PFSK-1 (cell line): ENCODE data around the gene DDT.

ENCODE experiments used
- POLR2AphosphoS5 ChIP-seq: IDR thresholded peaks from 2 replicates; pipeline ENCODE4 v1.6.1; 2012; ENCODE audit warnings: low read depth, mild to moderate bottlenecking, control low read depth, low read length, moderate library complexity
- TAF1 ChIP-seq: IDR thresholded peaks from 2 replicates; pipeline ENCODE4 v1.6.1; 2012; ENCODE audit warnings: low read length, control low read depth, borderline replicate concordance; ENCODE audit not compliant: insufficient read depth

GRCh38 chr22:23970816-23971486 is 3.3 kb downstream of the DDT start:
- TF ChIP-seq POLR2AphosphoS5 (no peak; the same call in 1 of the 2 replicates), TAF1 (no peak)
